ENCODE results near the gene ANTXR1.

ANTXR1 gene

DNA sequence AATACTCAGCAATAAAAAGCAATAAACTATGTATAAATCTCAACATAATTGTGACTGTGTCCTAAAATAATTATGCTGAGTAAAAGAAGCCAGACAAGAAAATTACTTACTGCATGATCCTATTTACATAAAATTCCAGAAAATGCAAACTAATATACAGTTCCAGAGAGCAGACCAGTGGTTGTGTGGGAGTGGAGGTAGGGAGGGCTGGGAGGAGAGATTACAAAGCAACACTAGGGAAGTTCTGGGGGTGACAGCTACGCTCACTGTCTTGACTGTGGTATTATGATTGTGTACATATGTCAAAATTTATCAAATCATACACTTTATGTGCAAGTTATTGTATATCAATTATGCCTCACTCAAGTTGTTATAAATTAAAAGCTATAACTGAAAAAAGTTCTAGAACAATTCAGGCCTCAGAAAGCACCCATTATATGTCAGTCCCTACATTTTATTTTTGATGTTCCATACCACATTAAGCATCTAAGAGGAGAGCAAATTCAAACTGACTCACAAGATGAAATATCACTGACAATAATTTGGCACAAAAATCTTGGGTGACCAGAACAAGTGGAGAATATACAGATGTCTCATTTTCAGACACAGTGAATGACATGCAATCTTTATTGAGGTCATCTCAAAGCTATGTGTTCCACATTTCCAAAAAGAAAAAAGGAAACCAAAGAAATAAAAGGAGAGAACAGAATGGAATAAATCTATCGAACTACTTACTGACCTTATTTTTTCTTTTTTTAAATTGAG is 85.1 kb downstream of the ANTXR1 start:
- DNase-seq (ENCODE audit: low spot score), result no peak

DNA sequence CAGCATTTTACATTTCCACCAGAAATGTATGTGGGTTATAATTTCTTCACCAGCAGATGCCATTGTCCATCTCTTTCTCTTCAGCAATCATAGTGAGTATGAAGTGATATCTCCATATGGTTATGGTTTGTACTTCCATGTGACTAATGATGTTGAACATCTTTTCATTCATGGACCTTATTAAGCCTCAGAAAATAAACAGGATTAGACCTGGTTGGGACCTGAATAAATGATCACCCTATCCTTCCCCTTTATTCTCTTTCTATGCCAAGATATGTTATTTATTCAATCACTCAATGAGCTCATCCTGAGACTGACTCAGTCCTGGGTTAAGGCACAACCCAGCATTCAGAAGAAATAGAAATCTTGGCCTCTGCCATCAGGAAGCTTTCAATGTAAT is 86.6 kb downstream of the ANTXR1 start:
- DNase-seq (ENCODE audit: low spot score), result no peak

DNA sequence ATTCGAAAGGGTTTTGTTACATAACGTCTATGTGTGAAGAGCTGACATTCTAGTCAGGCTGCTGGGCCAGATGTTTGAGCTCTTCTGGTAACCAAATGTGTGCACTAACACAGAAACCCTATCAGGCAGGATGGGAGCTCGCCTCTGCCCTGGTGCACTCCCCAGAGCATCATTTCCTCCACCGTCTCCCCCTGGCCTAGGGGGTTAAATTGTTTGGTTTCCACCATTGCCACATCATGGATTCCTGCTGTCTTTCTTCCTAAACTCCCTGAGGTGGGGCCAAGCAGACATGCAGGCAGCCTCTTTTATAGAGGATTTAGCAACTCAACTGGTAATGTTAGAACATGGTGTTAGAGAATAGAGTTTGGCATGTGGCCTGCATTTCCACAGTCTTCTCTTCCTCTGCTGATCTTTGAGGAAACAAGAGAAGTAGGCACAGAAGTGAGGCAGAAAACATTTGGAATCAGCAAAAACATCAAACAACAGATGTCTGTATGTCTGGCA is 87.3 kb downstream of the ANTXR1 start:
- DNase-seq (ENCODE audit: low spot score), result no peak

GRCh38 chr2:69102041-69102593 is 89.1 kb downstream of the ANTXR1 start:
- DNase-seq (ENCODE audit: low spot score), result no peak

- DNase-seq (ENCODE audit: low spot score), result no peak
Observed at GRCh38 chr2:69103419-69103818, 90.4 kb downstream of the ANTXR1 start.

- no peak for DNase-seq (ENCODE audit: low spot score)
Observed at GRCh38 chr2:69104261-69104660, 91.3 kb downstream of the ANTXR1 start.

DNA sequence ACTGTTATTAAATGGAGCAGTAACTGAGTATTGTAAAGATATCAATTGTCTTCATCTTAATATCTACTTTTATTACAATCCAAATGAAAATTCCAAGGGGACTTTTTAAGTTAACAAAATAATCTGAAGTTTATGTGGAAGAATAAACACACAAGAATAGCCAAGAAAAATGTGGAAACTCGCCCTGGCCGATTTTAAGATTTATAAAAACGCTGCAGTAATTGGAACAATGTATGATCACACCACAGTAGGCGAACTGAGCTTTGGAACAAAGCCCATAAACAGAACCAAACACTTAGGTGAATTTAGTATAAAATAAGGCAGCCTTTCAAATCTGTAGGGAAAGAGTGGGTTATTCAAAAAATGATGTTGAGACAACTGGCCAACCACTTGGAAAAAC is 96.3 kb downstream of the ANTXR1 start:
- no peak for DNase-seq (ENCODE audit: low spot score)

DNA sequence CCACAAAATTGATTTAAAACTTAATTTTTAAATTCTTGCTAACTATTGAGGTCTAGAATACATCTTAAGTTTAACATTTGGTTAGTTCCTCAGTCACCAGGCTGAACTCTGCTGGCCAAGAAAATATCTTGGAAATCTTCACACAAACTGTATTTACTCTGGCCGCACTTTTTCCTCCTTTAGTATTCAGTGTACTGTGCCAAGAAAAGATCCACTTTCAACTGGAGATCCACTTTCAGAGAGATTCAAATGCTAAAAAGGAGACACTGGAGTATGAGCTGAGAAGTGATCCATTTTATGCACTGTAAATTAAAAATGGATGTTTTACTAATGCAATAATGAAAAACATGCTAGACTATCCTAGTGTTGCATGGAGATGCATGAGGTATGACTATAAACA is 98.1 kb downstream of the ANTXR1 start:
- no peak for DNase-seq (ENCODE audit: low spot score)

DNA sequence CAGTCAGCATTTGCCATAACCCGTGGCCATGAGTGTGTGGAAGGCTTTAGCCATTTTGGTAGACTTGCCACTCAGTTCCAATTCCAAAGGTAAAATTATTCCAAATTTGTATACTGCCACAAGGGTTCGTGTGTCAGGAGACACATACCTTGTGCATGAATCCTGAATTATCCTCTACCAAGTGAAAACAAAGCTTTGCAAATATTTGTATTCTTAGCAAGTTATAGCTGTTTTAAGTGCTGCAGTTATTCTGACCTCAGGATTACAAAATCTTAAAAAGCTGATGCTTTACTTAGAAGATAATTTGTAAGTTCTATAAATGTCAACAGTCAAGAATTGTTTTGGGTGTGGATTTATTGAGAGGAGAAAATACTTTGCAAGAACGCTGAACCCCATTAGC is 100.6 kb downstream of the ANTXR1 start:
- DNase-seq (ENCODE audit: low spot score), result no peak

DNA sequence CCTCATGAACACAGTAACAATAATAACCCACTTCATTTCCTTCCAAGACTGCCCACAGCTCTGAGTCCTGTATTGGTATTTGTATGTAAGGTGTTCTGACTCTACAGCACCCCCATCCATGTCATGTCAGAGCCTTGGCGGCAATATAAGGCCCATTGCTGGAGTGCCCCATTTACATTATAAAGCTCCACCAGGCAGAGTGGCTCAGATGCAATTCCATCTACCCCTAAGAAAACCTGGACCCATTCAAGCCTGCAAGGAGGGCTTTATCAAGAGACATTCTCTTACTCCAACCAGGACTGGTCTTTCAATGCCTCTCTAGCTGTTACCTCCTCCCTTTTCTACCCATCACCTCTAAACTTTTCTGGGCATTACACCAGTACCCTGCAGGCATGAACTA is 101.6 kb downstream of the ANTXR1 start:
- no peak for DNase-seq (ENCODE audit: low spot score)

DNA sequence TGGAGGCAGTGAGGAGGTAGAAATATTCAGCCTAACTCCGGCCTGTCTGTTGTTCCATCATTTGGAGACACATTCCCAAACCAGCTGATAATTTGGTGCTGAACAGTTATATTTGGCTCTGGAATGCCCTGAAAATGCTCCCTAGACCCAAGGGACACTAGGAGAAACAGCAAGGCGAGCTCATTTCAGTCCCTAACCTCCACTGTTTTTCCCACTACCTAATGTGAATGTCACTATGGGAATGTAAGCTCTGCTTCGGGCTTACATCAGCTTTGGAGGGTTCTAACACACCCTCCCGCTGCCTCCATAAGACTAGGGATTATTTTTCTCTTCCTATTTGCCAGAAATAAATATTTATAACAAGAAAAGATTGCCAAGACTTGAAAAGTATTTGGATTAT is 103.5 kb downstream of the ANTXR1 start:
- DNase-seq (ENCODE audit: low spot score), result no peak

- no peak for DNase-seq (ENCODE audit: low spot score)
Observed at GRCh38 chr2:69118609-69119008, 105.6 kb downstream of the ANTXR1 start.

- DNase-seq (ENCODE audit: low spot score), result no peak
Observed at GRCh38 chr2:69119104-69119894, 106.3 kb downstream of the ANTXR1 start.

DNA sequence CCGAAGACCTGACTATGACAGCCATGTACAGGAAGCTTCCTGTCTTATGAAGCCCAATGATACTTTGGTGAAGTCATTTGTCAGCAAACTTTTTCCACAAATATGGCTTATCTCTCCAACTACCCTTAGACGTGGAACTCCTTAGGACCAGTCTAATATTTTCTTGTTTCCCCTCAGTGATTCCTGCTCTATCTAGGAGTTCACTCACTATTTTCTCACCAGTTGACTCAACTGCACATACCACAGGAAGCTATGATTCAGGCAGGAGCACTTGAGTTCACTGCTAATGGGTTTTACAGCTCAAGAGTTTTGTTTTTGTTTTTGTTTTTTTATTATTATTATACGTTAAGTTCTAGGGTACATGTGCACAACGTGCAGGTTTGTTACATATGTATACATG is 109.3 kb downstream of the ANTXR1 start:
- DNase-seq (ENCODE audit: low spot score), result no peak

DNA sequence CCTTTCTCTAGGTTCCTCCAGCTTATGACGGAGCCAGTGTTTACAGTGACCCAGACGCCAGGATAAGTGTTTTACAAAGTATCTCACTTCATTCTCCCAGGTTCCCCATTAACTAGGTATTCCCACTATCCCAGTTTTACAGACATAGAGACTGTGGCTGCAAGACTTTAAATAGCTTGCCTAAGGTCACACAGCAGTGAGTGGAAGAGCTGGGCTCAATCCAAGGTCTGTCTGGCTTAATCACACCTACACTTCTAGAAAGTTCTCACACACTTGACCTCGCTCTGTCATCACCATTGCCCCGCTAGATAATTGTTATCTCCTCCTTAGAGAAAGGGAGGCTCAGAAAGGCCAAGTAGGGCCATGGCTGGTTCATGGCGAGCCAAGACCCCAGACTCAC is 110.2 kb downstream of the ANTXR1 start:
- DNase-seq (ENCODE audit: low spot score), result no peak

DNA sequence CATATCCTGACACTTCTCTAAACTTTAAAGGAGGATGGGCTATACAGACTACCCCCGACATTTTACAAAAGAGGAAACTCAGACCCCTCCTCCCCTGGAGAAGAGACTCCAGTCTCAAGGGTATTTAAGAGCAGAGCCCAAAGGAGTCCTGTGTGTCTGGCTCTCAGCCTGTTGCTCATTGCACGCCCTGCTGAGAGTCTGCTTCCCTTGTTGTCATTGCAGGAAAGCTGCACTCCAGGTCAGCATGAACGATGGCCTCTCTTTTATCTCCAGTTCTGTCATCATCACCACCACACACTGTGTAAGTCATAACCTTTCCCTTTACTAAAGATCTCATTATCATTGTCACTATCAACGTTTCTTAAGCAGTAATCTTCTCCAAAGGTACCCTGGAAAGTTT is 111.4 kb downstream of the ANTXR1 start:
- DNase-seq (ENCODE audit: low spot score), result no peak

DNA sequence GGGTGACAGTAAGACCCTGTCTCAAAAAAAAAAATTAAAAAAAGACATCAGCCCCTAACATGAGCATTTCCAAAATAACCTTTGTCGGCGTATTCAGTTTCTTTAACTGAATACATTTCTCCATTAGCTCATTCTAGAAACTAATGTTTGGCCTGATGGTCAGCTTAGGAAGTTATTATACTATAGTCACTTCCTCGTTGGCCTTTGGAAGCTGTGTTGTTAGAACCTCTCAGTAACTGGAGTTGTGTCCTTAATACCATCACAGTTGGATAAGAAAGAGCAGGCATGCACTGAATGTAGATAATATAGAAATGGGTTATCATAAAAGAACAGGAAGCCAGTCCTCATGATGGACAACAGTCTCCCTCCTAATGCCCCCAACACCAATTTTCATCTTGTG is 112.8 kb downstream of the ANTXR1 start:
- no peak for DNase-seq (ENCODE audit: low spot score)

DNA sequence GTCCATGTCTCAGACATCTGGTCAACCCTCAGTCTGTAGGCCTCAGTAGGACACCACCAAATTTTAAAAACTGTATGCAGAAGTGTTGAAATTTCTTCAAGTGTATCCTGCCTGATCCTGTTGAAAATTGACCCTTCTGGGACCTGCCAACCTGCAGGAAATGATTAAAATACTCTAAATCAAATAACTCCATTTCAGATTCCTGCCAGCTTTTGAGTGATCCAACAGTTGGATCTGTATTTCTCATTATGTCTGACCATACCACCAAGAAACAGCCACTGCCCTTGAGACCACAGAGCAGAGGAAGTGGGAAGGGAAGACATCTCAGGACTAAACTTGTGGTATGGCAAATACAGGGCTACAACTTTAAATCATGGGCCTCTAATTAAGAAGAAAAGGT is 113.4 kb downstream of the ANTXR1 start:
- no peak for DNase-seq (ENCODE audit: low spot score)

GRCh38 chr2:69131452-69131851 is 118.5 kb downstream of the ANTXR1 start:
- DNase-seq (ENCODE audit: low spot score), result no peak

DNA sequence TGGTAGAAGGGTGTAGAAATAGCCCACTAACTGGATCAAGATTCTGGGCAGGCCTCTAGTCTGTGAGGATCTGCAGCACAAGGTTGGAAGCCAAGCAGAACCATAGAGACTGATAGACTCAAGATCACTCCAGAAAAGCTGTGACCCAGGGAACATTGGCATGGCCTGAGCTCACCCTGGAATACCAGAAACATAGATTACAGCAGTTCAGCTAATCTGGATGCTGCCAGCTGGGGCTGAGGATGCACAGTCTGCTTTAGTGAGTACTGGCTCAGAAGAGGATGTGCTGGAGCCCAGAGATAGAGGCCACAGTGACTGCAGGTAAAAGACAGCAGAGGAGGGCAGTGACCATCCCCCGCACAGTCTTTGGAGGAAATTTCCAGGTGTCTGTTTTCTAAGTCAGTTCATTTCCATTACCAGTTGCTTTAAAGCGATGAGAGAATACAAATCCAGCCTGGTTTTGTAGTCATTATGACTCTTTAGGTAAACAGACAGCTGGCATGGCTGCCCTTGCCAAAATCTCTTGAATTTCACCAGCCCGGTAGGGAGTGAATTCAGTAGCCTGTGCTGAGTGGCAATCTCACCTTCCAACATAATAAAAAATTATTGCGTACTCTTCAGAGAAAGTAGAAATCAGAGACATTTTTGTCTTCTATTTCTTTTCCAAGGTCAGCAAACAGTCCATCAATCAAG is 119.2 kb downstream of the ANTXR1 start:
- no peak for DNase-seq (ENCODE audit: low spot score)

DNA sequence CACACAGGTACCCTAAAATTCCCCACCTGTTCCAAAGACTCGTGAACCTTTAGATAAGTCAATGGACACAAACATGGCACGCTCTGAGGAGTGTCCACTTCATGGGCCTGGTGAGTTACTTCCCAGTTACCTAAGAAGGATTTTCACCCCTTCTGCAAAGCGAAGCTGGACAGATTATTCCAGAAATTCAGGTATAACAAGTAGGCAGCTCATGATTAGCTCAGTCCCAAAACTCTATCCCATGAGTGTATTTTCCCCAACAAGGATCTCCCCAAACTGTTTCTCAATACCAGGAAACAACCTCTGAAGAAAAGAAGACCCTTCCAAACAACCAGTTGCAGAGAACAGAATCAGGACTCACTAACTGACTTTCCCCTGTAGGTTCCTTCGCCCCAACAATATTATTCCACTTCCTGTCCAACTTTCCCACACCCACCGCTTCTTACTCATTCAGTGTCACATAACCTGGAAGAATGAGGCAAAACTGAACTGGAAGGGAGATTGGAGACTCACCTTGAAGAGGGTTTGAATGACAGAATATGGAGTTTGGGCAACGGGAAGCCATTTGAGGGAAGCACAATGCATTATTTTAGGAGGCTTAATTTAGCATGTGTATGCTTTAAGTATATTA is 120.1 kb downstream of the ANTXR1 start:
- DNase-seq (ENCODE audit: low spot score), result no peak

DNA sequence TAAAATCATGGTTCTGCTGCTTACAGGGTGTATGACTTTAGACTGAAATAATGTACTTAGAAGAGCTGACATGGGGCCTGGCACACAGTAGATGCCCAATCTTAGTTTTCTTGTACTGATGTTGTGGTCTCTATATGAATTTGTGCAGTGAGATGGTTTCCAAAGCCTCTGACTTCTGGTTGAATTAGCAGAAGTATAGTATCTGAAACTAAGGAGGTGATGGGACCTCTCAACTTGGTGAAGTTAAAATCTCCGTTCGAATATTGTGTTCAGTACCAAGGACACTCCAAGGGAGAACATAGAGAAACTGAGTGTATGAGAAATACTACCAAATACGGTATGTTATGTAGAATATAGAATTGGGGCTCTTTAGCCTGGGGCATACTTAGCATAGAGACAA is 120.9 kb downstream of the ANTXR1 start:
- DNase-seq (ENCODE audit: low spot score), result no peak
